A673 (cell line): Measurements from ENCODE around the gene BLOC1S5. TPM values are rescaled to one million over a fixed set of nuclear protein-coding genes. Genes with fewer than 3 reads are reported as not detected.
"Not testable (repeated sequence)": the region's sequence is repeated elsewhere in the genome, so short reads cannot be mapped to it uniquely, and the experiment has no call there.

ENCODE experiments used
- BruUV-seq: library from RNA; stranded (reverse); fragments of 400-500 nt; replicated peaks from 2 replicates; lab custom pipeline; 2021; lab: Mats Ljungman, UMichigan
- CTCF ChIA-PET: fragments of 300-600 bp; sonication (Branson Sonifier 250); formaldehyde crosslinking; loops from one replicate; lab custom pipeline; 2022; ENCODE audit warnings: antibody characterized with exemption; lab: Charles Lee
- POLR2A ChIA-PET: fragments of 300-600 bp; sonication (Branson Sonifier 250); formaldehyde crosslinking; loops from one replicate; lab custom pipeline; 2022; ENCODE audit warnings: antibody characterized with exemption; ENCODE audit not compliant: low non-redundant PET; lab: Charles Lee
- DNase-seq: peaks from one replicate; pipeline ENCODE4 v3.0.0-alpha.2; 2015; ENCODE audit warnings: low spot score
- H3K27ac ChIP-seq: fragments of 200-600 bp; sonication (generic); 2 replicates; pipeline ENCODE4 v1.5.1; 2016; ENCODE audit warnings: mixed run types, low read depth, mild to moderate bottlenecking, mixed read lengths, antibody characterized with exemption, low read length; ENCODE audit not compliant: poor library complexity, severe bottlenecking
- H3K27me3 ChIP-seq: fragments of 200-600 bp; sonication (generic); replicated peaks from 2 replicates; pipeline ENCODE4 v1.6.1; 2017; ENCODE audit warnings: mixed run types, low read depth, mild to moderate bottlenecking, mixed read lengths, antibody characterized with exemption, low read length; ENCODE audit not compliant: insufficient read depth, poor library complexity
- H3K36me3 ChIP-seq: fragments of 200-600 bp; sonication (generic); 2 replicates; pipeline ENCODE4 v1.6.1; 2016; ENCODE audit warnings: mixed run types, mild to moderate bottlenecking, mixed read lengths, antibody characterized with exemption, low read length; ENCODE audit not compliant: insufficient read depth, poor library complexity, severe bottlenecking
- H3K4me1 ChIP-seq: fragments of 200-600 bp; sonication (generic); 2 replicates; pipeline ENCODE4 v1.6.1; 2017; ENCODE audit warnings: mixed run types, mild to moderate bottlenecking, mixed read lengths, antibody characterized with exemption, low read length; ENCODE audit not compliant: insufficient read depth, poor library complexity, severe bottlenecking
- H3K4me3 ChIP-seq: fragments of 200-600 bp; sonication (generic); 2 replicates; pipeline ENCODE4 v1.5.1; 2016; ENCODE audit warnings: low read depth, mixed run types, mild to moderate bottlenecking, mixed read lengths, low read length; ENCODE audit not compliant: poor library complexity, severe bottlenecking
- H3K9me3 ChIP-seq: fragments of 200-600 bp; sonication (generic); 2 replicates; pipeline ENCODE4 v1.6.1; 2016; ENCODE audit warnings: mixed run types, low read depth, mild to moderate bottlenecking, mixed read lengths, antibody characterized with exemption, low read length; ENCODE audit not compliant: poor library complexity, severe bottlenecking
- CTCF ChIP-seq: fragments of 300-800, 200-600 bp; sonication (generic); conservative IDR thresholded peaks from 2 replicates; pipeline ENCODE4 v1.5.1; 2017; ENCODE audit warnings: low read depth, mild to moderate bottlenecking, antibody characterized with exemption, low read length, moderate library complexity, mixed read lengths
- EZH2 ChIP-seq: fragments of 200-600 bp; sonication (generic); IDR thresholded peaks from 2 replicates; pipeline ENCODE4 v1.6.1; 2017; ENCODE audit warnings: borderline replicate concordance, low read depth, mild to moderate bottlenecking, mixed read lengths, antibody characterized with exemption, low read length; ENCODE audit not compliant: poor library complexity, severe bottlenecking
- intact Hi-C: fragments of 100-400 bp; cut with micrococcal nuclease; formaldehyde crosslinking; loops from one replicate; pipeline ENCODE4 v1.10.0; 2022; ENCODE audit not compliant: unreplicated experiment
- total RNA-seq: library from RNA; stranded (reverse); gene quantifications from 2 replicates; pipeline ENCODE4 v1.2.3, GENCODE V29; 2021

The BLOC1S5 gene
- total RNA-seq, 1 experiment from 2014 or later = 21.8 TPM

- intact Hi-C loops = no loop called here
- Histone ChIP-seq H3K27ac (no peak overlapping the region), H3K9me3 (no peaks in the 10 kb centered on the region), H3K36me3 (no peaks in the 10 kb centered on the region), H3K27me3 (no peaks in the 10 kb centered on the region), H3K4me3 (no peak overlapping the region), H3K4me1 (no peaks in the 10 kb centered on the region)
- CTCF ChIA-PET = no interaction called here
- no peak for DNase-seq
- POLR2A ChIA-PET = no interaction called here
- TF ChIP-seq EZH2 (no peak), CTCF (no peak)
- no TSS peak for BruUV-seq
Observed at GRCh38 chr6:7986219-7986618, 78.0 kb downstream of the BLOC1S5 start.

GRCh38 chr6:7983967-7984366 lies 80.2 kb downstream of the BLOC1S5 start:
- H3K27ac ChIP-seq, H3K36me3 ChIP-seq, CTCF ChIA-PET, H3K4me1 ChIP-seq, BruUV-seq, intact Hi-C loops, DNase-seq, H3K4me3 ChIP-seq, POLR2A ChIA-PET, H3K27me3 ChIP-seq, H3K9me3 ChIP-seq: not testable (repeated sequence)

GRCh38 chr6:7979831-7980230 lies 84.4 kb downstream of the BLOC1S5 start:
- intact Hi-C loops = no loop called here
- no peak overlapping the region for H3K27ac ChIP-seq
- H3K4me3 ChIP-seq = no peak overlapping the region
- ChIA-PET POLR2A (no interaction called here), CTCF (no interaction called here)
- H3K4me1 ChIP-seq = no peaks in the 10 kb centered on the region
- H3K27me3 ChIP-seq = no peaks in the 10 kb centered on the region
- no peak for TF ChIP-seq CTCF
- no peak for TF ChIP-seq EZH2
- no peaks in the 10 kb centered on the region for H3K9me3 ChIP-seq
- peak; percentile 4 for DNase-seq
- no TSS peak for BruUV-seq
- no peaks in the 10 kb centered on the region for H3K36me3 ChIP-seq

GRCh38 chr6:7978736-7979135 lies 85.5 kb downstream of the BLOC1S5 start:
- Histone ChIP-seq H3K36me3 (no peaks in the 10 kb centered on the region), H3K4me3 (no peak overlapping the region), H3K4me1 (no peaks in the 10 kb centered on the region), H3K27me3 (no peaks in the 10 kb centered on the region), H3K9me3 (no peaks in the 10 kb centered on the region), H3K27ac (no peak overlapping the region)
- ChIA-PET CTCF (no interaction called here), POLR2A (no interaction called here)
- intact Hi-C loops = no loop called here
- no peak for DNase-seq
- TF ChIP-seq CTCF (no peak), EZH2 (no peak)
- no TSS peak for BruUV-seq
